Medulla oblongata (tissue), 1 donor: ENCODE results near the gene MPP3.
"Not testable (repeated sequence)": the region's sequence is repeated elsewhere in the genome, so short reads cannot be mapped to it uniquely, and the experiment has no call there.

Source experiments
- DNase-seq: peaks from one replicate; pipeline ENCODE4 v3.0.0-alpha.2; 2015; ENCODE audit errors: extremely low spot score

MPP3 gene

DNA sequence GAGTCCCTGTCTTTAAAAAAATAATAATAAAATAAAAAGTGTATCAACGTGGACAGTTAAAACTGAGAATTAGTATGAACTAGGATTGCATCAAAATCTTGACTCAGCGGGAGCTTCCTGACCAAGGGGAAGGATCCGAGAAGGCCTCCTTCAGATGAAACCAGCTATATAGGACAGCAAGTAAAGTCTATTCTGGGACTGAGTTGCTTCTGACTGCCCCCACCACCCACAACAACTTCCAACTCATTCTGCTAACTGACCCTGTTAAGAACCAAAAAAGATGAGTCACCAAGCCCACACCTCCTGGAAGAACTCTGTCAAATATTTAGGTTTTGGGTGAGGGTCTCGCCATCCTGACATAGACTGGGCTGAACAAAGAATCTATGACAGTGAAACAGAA lies 24.9 kb downstream of the MPP3 start:
- DNase-seq: no peak

DNA sequence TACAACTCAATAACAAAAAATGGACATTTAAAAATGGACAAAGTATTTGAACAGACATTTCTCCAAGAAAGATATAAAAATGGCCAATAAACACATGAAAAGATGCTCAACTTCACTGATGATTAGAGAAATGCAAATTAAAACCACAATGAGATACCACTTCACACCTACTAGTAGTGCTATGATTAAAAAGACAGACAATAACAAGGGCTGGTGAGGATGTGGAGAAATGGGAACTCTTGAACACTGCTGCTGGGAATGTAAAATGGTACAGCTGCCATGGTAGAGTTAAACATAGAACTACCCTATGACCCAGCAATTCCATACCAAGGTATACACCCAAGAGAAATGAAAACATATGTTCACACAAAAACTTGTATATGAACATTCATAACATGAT lies 27.8 kb downstream of the MPP3 start:
- DNase-seq: no peak

DNA sequence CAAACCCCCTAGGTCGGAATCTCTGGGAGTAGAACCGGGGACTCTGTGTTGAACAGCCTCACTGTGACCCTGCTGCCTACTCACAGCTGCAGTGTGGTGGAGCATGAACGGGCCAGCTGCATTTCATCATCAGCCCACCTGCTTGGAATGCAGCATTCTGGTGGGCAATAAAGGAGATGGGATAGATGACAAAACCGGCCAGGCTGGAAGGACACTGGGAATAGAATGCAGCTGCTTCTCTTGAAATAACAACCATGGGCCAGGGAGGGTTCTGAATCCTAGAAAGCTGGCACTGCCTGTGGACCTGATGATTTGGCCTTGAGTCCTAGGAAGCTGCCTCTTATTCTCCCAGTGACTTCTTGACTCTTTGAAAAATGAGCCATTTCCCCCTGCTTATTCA lies 29.2 kb downstream of the MPP3 start:
- DNase-seq: no peak

DNA sequence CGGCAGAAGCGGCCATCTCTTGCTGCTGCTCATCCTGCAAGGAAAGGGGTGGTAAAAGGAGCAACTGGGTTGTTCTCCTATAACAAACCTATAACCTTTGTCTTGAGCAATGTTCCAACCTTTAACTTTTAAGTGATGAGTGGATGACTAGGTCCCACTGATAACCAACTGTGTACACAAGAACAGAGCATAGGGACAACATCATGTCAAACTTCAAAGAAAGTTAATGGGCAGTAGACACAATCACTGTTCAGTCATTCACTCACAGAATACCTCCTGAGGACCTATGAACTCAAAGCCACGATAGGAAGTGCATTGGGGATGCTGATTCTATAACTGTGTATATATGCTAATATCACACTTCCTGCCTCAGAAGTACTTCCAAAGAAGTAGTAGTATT lies 31.1 kb downstream of the MPP3 start:
- no peak for DNase-seq

DNA sequence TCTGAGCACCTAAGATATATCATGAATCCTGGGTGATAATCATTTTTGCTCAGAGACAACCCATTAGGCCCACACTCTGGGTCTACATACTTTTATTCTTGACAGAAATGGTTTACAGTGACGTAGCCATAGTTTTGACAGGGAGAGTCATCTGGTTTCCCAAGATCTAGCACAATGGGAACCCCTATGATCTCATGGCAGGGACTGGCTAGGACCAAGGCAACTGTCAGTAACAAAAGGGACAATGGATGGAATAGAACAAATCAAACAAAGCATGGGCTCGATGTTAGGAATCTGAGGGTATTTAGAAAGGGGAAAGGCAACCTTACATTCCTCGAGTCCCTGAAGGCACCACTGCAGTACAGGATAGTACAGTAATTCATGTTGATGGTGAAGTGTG lies 32.2 kb downstream of the MPP3 start:
- peak; percentile 61 for DNase-seq

DNA sequence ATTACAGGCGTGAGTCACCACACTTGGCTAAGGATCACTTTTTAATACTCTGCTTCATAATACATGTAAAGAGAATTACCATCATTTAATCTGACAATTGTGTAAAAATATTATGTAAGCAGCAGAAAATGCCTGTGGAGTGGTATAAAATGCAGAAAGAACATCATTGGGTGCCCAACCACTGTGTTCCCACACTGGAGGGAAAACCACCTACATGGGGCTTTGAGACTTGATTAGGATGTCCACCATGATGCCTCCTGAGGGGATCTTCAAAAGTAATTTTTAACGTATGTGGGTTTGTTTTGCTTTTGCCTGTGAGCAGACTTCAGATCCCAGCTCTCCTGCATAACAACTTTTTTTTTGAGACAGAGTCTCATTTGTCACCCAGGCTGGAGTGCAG lies 33.9 kb downstream of the MPP3 start:
- DNase-seq: no peak

DNA sequence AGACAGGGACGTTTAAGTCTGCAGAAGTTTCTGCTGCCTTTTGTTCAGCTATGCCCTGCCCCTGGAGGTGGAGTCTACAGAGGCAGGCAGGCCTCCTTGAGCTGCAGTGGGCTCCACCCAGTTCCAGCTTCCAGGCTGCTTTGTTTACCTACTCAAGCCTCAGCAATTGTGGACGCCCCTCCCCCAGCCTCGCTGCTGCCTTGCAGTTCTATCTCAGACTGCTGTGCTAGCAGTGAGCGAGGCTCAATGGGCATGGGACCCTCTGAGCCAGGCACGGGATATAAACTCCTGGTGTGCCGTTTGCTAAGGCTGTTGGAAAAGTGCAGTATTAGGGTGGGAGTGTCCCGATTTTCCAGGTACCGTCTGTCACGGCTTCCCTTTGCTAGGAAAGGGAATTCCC lies 34.9 kb downstream of the MPP3 start:
- DNase-seq: not testable (repeated sequence)

DNA sequence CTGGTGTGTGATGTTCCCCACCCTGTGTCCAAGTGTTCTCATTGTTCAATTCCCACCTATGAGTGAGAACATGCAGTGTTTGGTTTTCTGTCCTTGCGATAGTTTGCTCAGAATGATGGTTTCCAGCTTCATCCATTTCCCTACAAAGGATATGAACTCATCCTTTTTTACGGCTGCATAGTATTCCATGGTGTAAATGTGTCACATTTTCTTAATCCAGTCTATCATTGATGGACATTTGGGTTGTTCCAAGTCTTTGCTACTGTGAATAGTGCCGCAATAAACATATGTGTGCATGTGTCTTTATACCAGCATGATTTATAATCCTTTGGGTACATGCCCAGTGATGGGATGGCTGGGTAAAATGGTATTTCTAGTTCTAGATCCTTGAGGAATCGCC lies 40.3 kb downstream of the MPP3 start:
- not testable (repeated sequence) for DNase-seq

DNA sequence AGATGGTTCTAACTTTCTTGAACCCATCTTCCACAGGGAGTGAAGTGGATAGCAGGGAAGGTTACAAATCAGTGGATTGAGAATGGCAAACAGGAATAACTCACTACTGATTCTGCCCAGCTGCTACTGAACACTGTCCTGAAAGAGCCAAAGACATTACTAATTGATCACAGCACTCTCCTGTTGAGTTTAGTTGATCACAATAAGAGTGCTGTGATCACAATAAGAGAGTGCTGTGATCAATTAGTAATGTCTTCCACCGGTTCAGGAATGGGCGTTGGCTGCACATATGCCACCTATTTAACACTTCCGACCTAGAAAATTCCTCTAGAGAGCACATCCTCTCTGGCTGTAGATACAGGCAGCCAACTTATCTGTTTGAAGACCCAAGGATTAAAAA lies 41.4 kb downstream of the MPP3 start:
- no peak for DNase-seq

DNA sequence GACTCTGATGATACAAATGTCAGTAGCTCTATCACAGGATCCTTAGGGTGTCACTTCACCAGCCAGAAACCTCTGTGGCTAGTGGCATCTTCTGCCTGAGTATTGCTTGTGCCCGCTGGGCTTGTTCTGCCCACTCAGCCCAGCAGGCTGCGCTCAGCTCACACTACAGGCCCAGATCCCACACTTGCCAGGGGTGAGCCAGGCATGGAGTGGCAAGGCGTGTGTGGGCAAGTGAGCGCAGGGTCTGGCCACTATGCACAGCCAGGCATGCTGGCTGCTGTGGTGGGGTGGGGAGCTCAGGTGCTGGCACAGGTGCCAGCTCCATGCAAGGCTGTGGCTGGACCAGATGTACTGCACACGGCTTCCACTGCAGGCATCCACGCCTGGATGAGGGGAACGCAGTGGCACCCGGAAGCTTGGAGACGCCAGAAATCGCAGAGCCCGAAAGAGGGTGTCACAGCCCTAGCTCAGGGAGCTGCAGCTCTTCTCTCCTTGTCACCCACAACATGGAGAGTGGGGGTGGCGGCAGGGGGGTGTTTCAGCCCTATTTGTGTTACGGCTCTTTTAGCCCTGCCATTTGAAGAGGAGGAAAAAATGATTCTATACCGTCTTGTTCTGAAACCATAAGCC lies 42.5 kb downstream of the MPP3 start:
- no peak for DNase-seq

DNA sequence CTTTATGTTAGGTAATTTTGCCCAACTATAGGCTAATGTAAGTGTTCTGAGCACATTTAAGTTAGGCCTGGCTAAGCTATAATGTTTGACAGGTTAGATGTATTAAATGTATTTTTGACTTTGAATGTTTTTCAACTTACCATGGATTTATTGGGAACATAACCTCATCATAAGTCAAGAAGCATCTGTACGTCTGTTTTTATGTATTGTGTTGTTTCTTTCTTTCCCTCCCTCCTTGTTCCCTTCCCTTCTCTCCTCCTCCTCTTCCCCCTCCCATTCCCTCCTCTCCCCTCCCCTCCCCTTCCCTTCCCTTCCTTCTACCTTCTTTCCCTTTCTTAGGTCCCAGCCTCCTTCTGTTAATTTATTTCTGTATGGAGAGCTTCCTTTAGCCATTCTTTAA lies 43.5 kb downstream of the MPP3 start:
- no peak for DNase-seq

DNA sequence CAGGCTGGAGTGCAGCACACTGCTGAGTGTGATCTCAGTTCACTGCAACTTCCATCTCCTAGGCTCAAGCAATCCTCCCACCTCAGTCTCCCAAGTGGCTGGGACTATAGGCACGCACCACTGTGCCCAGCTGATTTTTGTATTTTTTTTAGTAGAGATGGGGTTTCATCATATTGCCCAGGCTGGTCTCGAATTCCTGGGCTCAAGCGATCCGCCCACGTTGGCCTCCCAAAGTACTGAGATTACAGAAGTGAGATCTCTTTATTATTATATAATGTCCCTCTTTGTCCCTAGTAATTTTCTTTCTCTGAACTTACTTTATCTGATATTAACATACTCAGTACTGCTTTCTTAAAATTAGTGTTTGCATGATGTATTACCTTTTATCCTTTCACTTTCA lies 44.4 kb downstream of the MPP3 start:
- DNase-seq: no peak

DNA sequence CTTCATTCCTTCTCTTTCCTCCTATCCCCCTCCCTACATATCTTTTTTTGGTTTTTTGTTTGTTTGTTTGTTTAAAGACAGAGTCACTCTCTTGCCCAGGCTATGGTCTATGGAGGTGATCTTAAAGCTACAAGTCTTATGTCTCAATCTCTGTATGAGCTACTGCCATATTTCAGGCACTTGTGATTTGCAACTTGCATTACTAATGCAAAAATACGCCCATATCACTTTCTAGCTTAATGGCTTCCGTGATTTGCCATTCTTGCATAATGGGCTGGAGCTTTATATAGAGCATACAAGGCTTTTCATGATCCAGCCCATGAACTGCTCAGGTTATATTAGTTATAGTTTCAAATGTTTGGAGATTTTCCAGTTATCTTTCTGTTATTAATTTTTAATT lies 45.2 kb downstream of the MPP3 start:
- no peak for DNase-seq

DNA sequence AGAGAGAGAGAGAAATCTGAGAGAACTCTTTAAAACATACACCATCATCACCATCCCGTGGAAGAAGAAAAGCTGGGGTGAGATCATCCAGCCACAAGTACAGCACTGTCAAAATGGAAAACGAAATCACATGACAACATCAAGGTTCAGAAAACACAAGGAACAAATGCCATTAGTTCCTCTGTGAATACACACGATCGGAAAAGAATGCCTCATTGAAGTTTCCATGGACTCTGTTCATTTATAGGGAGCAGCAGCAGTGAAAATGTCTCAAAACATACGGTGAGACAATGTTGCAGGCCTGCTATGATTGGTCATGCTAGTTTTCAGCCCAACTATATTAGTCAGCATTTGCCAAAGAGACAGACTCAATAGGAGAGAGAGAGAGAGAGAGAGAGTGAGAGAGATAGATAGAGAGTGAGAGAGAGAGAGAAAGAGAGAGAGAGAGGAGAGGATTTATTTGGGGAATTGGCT lies 48.3 kb downstream of the MPP3 start:
- peak; percentile 46 for DNase-seq

DNA sequence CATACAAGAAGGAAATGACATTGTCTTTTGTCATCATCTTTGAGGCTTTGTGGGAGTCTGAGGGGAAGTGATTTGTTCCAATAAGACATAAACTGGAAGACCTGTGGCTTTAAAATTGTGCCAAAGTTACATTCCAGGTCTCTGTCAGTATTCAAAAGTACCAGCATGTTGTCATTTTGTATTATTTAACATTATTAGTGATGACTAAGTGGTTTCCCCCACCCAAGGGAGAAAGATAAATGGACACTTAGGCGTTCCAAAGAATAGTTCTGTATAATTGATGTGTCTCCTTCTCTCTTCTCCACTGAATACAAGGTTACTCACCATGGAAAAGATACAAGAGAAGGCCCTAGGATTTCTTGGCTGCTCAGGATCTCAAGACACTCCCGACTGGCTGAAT lies 48.9 kb downstream of the MPP3 start:
- no peak for DNase-seq

DNA sequence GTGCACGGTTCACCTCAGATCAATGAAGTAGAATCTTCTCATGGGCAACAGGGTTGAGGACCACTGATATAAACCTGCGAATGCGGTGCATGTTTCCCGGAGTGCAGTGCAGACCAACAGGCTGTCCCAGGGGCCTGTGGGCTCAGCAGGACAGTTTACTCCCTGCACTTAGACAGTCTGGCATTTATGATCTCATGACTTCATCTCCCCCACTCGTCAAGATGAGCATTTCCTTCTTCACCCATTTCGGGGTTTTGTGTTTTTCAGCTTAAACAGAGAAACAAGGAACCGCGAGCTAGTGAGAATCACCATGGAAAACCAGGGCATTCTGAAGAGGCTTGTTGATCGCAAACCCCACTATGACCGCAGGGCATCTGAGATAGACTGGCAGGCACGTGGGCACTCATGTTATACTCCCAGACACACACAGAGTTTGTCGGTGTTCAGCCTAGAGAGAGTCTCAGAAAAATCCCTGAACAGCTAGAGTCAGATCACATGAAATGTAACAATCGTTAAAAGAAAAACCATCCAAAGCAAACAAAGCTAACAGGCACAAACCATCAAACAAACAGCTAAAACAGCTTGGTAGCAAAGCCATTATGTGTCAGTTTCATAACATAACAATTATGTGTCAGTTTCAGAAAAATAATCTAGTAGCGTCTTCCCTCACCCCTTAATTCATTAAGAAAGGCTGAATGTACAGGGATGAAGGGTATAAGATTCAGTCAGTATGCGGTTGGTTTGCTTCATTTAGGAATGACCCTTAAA lies 49.8 kb downstream of the MPP3 start:
- DNase-seq: no peak

DNA sequence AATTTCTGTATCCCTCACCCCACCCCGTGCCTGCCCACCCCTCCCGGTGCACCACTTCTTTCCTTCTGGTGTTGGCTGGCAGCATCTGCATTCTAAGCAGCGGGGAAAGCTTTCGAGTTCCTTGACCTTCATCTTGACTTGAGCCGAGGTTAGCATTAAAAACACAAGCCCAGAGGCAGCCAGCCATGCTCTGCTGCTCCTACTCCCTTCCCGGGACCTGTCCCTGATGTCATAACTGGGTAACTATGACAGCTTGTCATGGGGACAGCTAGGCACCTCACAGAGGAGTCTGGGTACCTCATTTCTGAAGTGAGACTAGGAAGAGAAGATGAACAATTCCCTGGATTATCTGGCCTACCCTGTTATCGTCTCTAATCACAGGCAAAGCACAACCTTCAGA lies 52.8 kb downstream of the MPP3 start, which contains the start of gene CFAP97D1:
TSS of gene CFAP97D1 (plus strand) at position 301 of the 400 bp plus-strand sequence. CDS start at position 329, 28 bp downstream.
- no peak for DNase-seq

DNA sequence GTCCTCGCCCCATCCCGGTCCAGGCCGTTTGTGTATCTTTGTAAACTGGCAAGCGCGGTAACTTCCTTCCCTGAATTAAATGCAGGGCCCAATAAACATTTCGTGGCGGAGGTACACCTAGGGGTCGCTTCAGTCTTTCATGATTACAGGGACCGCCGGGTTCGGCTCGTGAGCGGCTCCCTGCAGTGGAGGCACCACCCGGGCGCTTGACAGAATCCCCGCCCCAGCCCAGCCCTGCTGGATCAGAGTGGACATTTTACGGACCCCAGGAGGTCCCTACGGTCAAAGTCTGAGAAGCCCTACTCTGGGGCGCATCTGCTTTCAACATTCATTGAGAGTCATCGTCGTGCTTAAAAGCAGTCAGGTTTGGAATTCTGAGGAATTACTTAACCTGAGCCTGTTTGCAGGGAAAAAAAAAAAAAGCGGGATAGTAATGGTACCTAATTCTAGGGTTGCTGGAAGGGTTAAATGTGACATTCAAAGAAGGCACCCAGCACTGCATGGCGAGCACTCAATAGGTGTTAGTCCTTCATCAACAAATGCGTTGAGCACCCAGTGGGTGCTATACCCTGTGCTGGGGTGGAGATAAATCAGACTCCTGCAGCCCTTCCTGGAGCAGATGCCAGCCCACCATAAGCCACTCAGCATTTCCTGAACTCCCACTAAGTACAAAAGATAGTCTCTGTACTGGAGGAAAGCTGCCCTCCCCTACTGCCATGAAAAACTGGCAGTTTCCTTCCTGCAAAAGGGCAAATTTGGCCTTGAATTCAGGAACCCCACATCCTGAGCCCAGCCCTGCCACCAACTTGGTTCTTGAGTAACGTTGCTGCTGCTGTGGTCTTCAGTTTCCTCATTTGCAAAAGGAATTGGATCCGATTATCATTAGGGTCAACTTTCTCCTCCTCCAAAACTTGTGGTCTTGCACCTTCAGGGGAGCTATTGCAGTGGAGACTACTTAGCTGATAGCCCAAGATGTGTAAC lies 53.5 kb downstream of the MPP3 start:
- DNase-seq: no peak

DNA sequence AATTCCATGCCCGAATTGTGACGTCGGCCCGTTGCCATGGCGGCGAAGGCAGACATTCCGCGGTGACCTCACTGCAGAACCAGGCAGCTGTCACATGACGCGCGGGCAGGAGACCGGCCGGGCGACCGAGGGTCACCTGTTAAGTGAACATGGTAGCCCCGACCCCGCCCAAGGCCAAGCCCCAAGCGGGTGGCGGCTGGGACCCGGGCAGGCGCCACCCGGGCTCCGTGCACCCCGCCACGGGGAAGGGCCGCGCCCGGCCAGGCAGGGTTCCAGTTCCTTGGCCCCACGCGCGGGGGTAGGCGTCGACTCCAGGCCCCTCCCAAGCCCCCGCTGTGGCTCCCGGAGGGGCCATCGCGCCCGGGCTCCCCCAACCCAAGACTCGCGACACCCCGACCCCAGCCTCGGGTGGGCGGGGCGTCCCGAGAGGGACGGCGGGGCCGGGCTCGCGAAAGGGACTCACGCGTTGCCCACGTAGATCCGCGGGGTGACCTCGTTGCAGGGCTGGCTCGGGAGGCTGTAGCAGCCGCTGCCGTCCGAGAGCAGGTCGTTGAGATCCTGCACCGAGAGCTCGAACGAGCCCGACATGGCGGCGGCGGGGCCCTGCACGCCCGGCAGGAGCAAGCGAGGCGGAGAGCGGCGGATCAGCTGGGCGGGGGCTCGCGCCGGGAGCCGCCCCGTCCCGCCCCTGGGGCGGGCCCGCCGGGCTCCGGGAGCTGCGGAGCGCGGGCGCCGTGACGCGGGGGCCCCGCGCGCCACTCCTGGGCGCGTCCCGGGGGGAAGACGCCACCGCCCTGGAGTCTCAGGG lies 54.4 kb downstream of the MPP3 start, which contains the start of gene DUSP3:
TSS of gene DUSP3 (minus strand) at position 641 of the 808 bp plus-strand sequence. CDS start at position 588, 53 bp downstream.
- peak; percentile 90 for DNase-seq

DNA sequence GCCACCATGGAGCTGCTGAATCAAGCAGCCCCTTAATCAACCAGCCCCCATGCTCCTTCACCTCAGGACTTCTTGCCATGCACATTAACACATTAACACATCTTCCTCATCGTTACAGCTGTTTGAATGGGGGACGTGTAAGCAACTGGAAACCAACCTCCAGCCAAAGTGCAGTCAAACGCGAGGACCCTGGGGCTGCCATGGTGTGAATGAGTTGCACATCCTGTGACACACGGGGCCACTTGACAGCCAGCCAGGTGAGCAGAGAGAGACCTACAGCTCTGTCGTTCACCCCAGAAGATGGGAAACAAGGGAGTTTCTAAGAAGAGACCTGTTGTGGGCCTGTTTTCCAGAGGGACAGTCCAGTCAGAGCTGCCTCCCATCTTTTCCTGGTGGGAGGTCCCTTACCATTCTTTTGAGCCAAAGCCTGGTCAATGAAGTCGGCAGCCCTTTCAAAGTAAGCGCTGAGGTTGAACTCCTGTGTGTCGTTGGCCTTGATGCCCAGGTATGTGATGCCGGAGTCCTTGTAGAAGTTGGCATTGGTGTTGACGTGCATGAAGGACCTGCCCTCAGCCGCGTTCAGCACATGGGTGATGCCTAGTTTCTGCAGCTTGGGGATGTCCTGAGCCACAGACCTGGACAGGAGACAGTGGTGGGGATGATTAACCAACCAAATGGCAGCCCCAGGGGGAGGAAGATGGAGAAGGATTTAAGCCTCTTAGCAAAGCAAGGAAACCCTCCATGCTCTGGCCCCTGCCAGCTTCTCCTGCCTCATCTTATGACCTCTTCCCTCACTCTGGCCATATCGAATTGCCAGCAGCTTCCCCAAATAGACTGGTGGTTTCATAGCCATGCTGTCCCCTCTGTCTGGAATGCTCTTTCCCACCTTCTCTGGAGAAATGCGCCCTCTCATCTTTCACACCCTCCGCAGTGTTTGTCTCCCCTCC lies 58.4 kb downstream of the MPP3 start:
- DNase-seq: no peak
